SK-N-SH treated with all-trans-retinoic acid at 6 μM for 48 hours (cell line): Measurements from ENCODE around the gene HMCN2.

ENCODE experiments used
- ATAC-seq: fragments of 200-7000 bp; cut with Tn5 transposase; 3 replicates; pipeline ENCODE4 v1.9.1; 2020; ENCODE audit warnings: mild to moderate bottlenecking, moderate library complexity
- ARNTL ChIP-seq: fragments of 450-650 bp; formaldehyde crosslinking; IDR thresholded peaks from 2 replicates; pipeline ENCODE4 v1.5.0; 2020; ENCODE audit warnings: low read depth, mild to moderate bottlenecking, moderate library complexity, borderline replicate concordance
- BACH2 ChIP-seq: fragments of 250-450 bp; sonication (Bioruptor Pico); IDR thresholded peaks from 2 replicates; pipeline ENCODE4 v1.9.0; 2021; ENCODE audit warnings: mild to moderate bottlenecking, borderline replicate concordance
- ESRRG ChIP-seq: fragments of 250-450 bp; sonication (Bioruptor Pico); IDR thresholded peaks from 2 replicates; pipeline ENCODE4 v1.6.1; 2021; ENCODE audit warnings: mild to moderate bottlenecking
- ISL1 ChIP-seq: fragments of 250-450 bp; sonication (Bioruptor Pico); IDR thresholded peaks from 2 replicates; pipeline ENCODE4 v2.1.2; 2022; ENCODE audit warnings: mild to moderate bottlenecking, moderate library complexity
- PPARA ChIP-seq: fragments of 250-450 bp; sonication (Bioruptor Pico); IDR thresholded peaks from 2 replicates; pipeline ENCODE4 v1.5.0; 2020; ENCODE audit warnings: mild to moderate bottlenecking, borderline replicate concordance
- RARB ChIP-seq: fragments of 250-450 bp; sonication (Bioruptor Pico); IDR thresholded peaks from 2 replicates; pipeline ENCODE4 v1.8.0; 2021; ENCODE audit warnings: mild to moderate bottlenecking, moderate library complexity
- SNAI2 ChIP-seq: fragments of 250-450 bp; sonication (Bioruptor Pico); IDR thresholded peaks from 2 replicates; pipeline ENCODE4 v1.5.0; 2020; ENCODE audit warnings: mild to moderate bottlenecking, moderate library complexity
- TCF4 ChIP-seq: fragments of 250-450 bp; sonication (Bioruptor Pico); IDR thresholded peaks from 2 replicates; pipeline ENCODE4 v1.8.0; 2021; ENCODE audit warnings: mild to moderate bottlenecking, moderate library complexity, borderline replicate concordance
- TOX ChIP-seq: fragments of 250-450 bp; sonication (Bioruptor Pico); IDR thresholded peaks from 2 replicates; pipeline ENCODE4 v1.8.0; 2021; ENCODE audit warnings: mild to moderate bottlenecking, moderate library complexity, borderline replicate concordance
- ZC3H10 ChIP-seq: fragments of 250-450 bp; sonication (Bioruptor Pico); IDR thresholded peaks from 2 replicates; pipeline ENCODE4 v1.5.1; 2021; ENCODE audit warnings: mild to moderate bottlenecking, moderate library complexity
- ZFP3 ChIP-seq: fragments of 250-450 bp; sonication (Bioruptor Pico); IDR thresholded peaks from 2 replicates; pipeline ENCODE4 v1.5.0; 2020; ENCODE audit warnings: mild to moderate bottlenecking, moderate library complexity
- ZFP30 ChIP-seq: fragments of 450-650 bp; formaldehyde crosslinking; IDR thresholded peaks from 2 replicates; pipeline ENCODE4 v1.5.0; 2022; ENCODE audit warnings: mild to moderate bottlenecking, moderate library complexity
- ZNF565 ChIP-seq: fragments of 450-650 bp; formaldehyde crosslinking; conservative IDR thresholded peaks from 2 replicates; pipeline ENCODE4 v1.5.0; 2020; ENCODE audit warnings: low read depth, mild to moderate bottlenecking, moderate library complexity
- ZNF70 ChIP-seq: fragments of 450-650 bp; formaldehyde crosslinking; IDR thresholded peaks from 2 replicates; pipeline ENCODE4 v1.5.0; 2020; ENCODE audit warnings: mild to moderate bottlenecking, moderate library complexity
- ZNF8 ChIP-seq: fragments of 450-650 bp; formaldehyde crosslinking; IDR thresholded peaks from 2 replicates; pipeline ENCODE4 v1.5.0; 2020; ENCODE audit warnings: mild to moderate bottlenecking, moderate library complexity
- TF ChIP-seq, protein P1 (sequence below): fragments of 250-450 bp; sonication (Bioruptor Pico); IDR thresholded peaks from 2 replicates; pipeline ENCODE4 v1.5.0; 2020; ENCODE audit warnings: mild to moderate bottlenecking, moderate library complexity
- TF ChIP-seq, protein P2 (sequence below): fragments of 250-450 bp; sonication (Bioruptor Pico); IDR thresholded peaks from 2 replicates; pipeline ENCODE4 v1.5.1; 2021; ENCODE audit warnings: mild to moderate bottlenecking, moderate library complexity

The HMCN2 gene

DNA sequence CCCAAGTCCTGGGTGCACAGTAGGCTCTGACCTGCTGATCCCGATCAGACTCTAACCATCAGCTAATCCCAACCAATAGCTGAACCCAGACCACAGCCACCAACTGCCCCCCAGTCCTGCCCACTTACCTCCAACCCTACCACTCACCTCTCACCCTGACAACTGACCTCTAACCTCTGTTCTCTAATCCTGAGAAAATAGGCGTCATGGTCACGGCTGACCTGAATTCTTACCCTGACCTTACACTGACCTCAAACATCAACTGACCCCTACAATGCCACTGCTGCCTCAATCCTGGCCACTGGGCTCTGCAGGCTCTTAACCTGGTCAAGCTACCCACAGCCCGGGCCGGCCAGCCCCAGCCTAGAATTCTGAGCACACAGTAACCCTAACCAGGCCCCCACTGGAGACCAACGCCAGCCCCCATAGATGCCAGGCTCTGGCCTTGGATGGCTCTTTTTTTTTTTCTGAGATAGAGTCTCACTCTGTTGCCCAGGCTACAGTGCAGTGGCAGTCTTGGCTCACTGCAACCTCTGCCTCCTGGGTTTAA is 115.4 kb downstream of the HMCN2 start:
- ATAC-seq = no peak
- TF ChIP-seq PPARA (CRISPR knock-in tag) = no peak

DNA sequence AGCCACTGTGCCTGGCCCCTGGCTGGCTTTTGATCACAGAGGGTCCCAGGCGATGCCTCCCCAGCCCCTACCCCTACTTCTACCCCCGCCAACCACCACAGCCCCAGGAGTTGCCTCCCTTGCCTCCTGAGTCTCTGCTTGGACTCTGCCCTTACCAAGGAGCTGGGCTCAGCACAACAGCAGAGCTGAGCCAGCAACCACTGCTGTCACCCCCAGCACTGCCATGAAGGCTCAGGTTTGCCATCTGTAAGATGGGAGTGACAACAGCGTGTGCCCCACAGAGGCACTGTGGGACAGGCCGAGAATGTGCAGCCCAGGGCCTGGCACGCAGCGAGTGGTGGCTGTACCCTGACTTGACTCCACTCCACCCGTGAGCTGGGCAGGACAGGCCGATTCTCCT is 116.1 kb downstream of the HMCN2 start:
- ATAC-seq = no peak
- TF ChIP-seq PPARA (CRISPR knock-in tag) = no peak
- no peak for TF ChIP-seq RARB (CRISPR knock-in tag)
- TF ChIP-seq ZFP30 (CRISPR knock-in tag) = no peak
- no peak for TF ChIP-seq ISL1 (CRISPR knock-in tag)
- TF ChIP-seq SNAI2 = no peak
- no peak for TF ChIP-seq ARNTL (CRISPR knock-in tag)
- no peak for TF ChIP-seq TCF4 (CRISPR knock-in tag)
- TF ChIP-seq, all 23 proteins: peak for 0

DNA sequence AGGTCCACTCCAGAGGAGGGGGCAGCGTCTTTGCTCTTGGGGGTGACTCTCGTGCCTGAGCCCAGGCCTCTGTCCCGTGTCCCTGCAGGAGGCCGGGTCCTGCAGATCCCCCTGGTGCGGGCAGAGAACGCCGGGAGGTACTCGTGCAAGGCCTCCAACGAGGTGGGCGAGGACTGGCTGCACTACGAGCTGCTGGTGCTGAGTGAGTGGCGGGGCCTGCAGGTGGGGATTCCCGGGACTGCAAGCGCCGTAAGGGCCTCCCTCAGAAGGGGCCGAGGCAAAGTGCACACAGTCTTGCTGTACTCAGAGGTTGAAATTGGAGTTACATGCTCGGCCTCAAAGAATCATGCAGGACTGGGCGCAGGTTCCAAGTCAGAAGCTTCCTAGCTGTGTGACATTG is 116.5 kb downstream of the HMCN2 start:
- TF ChIP-seq, protein P1, sequence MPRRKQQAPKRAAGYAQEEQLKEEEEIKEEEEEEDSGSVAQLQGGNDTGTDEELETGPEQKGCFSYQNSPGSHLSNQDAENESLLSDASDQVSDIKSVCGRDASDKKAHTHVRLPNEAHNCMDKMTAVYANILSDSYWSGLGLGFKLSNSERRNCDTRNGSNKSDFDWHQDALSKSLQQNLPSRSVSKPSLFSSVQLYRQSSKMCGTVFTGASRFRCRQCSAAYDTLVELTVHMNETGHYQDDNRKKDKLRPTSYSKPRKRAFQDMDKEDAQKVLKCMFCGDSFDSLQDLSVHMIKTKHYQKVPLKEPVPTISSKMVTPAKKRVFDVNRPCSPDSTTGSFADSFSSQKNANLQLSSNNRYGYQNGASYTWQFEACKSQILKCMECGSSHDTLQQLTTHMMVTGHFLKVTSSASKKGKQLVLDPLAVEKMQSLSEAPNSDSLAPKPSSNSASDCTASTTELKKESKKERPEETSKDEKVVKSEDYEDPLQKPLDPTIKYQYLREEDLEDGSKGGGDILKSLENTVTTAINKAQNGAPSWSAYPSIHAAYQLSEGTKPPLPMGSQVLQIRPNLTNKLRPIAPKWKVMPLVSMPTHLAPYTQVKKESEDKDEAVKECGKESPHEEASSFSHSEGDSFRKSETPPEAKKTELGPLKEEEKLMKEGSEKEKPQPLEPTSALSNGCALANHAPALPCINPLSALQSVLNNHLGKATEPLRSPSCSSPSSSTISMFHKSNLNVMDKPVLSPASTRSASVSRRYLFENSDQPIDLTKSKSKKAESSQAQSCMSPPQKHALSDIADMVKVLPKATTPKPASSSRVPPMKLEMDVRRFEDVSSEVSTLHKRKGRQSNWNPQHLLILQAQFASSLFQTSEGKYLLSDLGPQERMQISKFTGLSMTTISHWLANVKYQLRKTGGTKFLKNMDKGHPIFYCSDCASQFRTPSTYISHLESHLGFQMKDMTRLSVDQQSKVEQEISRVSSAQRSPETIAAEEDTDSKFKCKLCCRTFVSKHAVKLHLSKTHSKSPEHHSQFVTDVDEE (CRISPR knock-in tag) = no peak
- TF ChIP-seq, protein P2, sequence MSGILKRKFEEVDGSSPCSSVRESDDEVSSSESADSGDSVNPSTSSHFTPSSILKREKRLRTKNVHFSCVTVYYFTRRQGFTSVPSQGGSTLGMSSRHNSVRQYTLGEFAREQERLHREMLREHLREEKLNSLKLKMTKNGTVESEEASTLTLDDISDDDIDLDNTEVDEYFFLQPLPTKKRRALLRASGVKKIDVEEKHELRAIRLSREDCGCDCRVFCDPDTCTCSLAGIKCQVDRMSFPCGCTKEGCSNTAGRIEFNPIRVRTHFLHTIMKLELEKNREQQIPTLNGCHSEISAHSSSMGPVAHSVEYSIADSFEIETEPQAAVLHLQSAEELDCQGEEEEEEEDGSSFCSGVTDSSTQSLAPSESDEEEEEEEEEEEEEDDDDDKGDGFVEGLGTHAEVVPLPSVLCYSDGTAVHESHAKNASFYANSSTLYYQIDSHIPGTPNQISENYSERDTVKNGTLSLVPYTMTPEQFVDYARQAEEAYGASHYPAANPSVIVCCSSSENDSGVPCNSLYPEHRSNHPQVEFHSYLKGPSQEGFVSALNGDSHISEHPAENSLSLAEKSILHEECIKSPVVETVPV (CRISPR knock-in tag) = no peak
- TF ChIP-seq ZFP3 (no peak), ZNF565 (CRISPR knock-in tag) (no peak)
- ATAC-seq = no peak

DNA sequence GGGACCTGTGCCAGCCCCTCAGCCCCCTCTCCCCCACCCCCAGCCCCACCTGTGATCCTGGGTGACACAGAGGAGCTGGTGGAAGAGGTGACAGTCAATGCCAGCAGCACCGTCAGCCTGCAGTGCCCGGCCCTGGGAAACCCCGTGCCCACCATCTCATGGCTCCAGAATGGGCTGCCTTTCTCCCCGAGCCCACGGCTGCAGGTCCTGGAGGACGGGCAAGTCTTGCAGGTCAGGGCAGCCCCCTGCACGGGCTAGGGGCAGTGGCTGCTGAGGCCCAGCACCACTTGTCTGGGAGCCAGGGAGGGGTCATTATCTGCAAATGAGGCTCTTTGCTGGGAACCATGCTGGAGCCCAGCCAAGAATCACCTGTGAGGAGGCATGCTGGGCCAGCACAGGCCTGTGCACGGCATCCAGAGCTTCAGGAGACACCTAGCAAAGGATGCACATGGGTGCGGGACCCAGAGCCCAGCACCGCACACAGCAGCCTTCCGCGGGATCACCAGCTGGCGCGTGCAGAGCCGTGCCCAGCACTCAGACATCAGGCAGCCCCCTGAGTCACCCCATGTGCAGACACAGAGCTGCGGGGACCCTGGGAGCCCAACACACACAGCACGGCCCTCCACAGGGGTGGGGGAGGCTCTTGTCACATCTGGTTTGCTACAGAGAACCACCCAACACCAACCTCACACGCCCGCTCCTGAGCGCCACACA is 117.2 kb downstream of the HMCN2 start:
- TF ChIP-seq ZFP30 (CRISPR knock-in tag) = no peak
- no peak for TF ChIP-seq BACH2 (CRISPR knock-in tag)
- TF ChIP-seq ZNF70 (CRISPR knock-in tag) = no peak
- no peak for TF ChIP-seq ZC3H10 (CRISPR knock-in tag)
- TF ChIP-seq, protein P1 (CRISPR knock-in tag) = no peak
- TF ChIP-seq TOX (CRISPR knock-in tag) = no peak
- no peak for TF ChIP-seq SNAI2
- ATAC-seq = no peak

DNA sequence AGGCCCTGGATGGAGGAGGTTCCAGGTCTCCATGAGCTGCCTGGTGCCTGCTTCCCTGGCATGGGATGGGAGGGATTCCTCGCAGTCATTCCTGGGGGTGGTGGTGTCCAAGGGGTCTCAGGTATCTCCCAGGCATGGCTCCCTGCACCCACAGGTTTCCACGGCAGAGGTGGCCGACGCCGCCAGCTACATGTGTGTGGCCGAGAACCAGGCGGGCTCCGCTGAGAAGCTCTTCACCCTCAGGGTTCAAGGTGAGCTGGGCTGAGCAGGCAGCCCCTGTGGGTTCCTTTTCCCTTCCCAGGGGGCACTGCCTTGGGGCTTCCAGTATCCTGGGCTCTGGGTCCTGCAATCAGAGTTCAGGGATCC is 117.8 kb downstream of the HMCN2 start:
- TF ChIP-seq, protein P2 (CRISPR knock-in tag) = no peak
- no peak for TF ChIP-seq ZNF8 (CRISPR knock-in tag)
- TF ChIP-seq ESRRG (CRISPR knock-in tag) = no peak
- TF ChIP-seq ZNF70 (CRISPR knock-in tag) = no peak
- no peak for ATAC-seq
